ENCODE data around the gene MIEF2.
"Not testable (repeated sequence)": the region's sequence is repeated elsewhere in the genome, so short reads cannot be mapped to it uniquely, and the experiment has no call there.

The MIEF2 gene, protein sequence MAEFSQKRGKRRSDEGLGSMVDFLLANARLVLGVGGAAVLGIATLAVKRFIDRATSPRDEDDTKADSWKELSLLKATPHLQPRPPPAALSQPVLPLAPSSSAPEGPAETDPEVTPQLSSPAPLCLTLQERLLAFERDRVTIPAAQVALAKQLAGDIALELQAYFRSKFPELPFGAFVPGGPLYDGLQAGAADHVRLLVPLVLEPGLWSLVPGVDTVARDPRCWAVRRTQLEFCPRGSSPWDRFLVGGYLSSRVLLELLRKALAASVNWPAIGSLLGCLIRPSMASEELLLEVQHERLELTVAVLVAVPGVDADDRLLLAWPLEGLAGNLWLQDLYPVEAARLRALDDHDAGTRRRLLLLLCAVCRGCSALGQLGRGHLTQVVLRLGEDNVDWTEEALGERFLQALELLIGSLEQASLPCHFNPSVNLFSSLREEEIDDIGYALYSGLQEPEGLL

DNA sequence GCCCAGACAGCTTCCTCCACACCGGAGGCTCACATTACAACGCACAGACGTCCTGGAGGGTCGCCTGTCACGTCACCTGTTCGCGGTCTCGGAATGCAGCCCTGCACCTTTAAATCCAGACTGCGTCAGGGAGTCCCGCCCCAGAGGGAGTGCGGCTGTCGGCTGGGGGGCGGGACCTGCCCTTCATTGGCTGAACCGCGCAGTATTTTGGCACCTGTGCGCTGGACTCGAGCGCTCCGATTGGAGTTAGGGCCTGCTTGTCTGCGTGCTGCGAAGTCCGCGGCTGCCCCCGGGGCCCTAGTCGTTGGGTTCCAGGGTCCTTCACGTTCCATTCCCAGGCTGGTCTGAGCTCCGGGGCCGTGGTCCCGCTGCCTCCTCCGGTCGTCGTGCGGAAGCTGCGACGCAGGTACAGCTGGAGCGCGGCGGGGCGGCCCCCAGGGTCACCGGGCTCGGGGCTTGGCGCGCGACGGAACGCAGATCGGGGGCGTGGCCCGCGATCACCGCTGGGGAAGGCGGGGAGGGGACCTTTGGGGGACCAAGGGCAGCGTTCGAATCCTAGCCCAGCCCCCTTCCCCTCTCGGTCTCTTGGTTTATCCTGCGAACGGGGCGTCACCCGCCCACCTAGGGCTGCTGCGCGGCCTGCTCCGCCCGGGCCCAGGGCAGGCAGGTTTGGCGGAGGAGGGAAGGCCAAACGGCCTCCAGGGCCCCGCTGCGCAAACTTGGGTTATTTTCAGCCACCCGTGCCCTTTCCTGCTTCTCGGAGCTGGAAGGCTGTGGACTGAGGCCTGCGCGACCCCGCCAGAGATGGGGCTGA lies at the start of gene MIEF2:
Gene MIEF2, plus strand, starts transcription at position 331 of the 814 bp plus-strand sequence. CDS start 2,059 bp downstream, outside the sequence.
- DNase-seq = peak; percentile 92 to 95 (median 95)

DNA sequence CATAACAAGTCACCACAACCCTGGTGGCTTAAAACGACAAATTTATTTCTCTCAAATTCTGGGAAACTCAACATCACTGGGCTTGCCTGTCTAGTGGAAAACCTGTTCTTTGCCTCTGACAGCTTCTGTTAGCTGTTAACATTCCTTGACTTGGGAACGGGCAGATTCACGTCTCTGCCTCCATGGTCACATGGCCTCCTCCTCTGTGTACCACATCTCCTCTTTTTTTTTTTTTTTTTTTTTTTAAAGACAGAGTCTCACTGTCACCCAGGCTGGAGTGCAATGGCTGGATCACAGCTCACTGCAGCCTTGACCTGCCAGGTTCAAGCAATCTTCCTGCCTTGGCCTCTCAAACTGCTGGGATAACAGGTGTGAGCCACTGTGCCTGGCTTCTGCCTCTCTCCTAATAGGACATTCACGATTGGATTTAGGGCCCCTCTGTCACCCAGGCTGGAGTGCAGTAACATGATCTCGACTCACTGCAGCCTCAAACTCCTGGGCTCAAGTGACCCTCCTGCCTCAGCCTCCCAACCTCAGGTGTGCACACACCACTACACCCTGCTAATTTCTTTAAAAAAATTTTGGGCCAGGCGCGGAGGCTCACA lies 46.7 kb upstream of the MIEF2 start:
- DNase-seq = no peak

DNA sequence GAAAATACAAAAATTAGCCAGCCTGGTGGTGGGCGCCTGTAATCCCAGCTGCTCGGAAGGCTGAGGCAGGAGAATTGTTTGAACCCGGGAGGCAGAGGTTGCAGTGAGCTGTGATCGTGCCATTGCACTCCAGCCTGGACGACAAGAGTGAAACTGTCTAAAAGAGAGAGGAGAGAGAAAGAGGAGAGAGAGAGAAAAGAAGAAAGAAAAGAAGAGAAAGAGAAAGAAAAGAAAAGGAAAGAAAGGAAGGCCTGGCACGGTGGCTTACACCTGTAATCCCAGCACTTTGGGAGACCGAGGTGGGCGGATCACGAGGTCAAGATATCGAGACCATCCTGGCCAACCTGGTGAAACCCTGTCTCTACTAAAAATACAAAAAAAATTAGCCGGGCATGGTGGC lies 43.6 kb upstream of the MIEF2 start:
- not testable (repeated sequence) for DNase-seq

DNA sequence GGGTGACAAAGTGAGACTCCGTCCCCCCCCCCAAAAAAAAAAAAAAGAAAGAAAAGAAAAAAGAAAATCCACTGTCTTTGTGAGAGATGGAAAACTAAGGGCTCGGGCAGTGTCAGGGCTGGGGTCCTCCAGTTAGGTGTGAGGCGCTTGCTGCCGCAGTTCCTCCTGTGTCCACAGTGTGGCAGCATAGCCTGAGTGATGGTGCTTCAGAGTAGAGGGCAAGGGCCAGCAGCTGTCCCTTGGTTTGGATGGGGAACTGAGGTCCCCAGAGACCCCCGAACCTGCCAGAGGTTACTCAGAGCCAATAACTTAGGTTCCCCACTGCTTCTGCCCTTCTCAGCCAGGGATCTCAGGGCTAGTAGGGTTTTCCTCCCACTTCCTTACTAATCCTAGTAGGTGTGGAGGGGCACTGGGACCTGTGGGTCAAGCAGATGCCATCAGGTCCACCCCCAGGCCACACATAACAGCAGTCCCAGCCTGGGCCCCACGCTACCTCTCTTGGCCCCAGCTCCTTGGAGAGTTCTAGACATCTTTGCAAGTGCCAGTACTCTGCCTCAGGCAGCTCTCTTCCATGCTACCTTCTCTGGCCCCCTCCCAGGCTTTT lies 42.9 kb upstream of the MIEF2 start:
- peak; percentile 77 to 81 (median 79) for DNase-seq

DNA sequence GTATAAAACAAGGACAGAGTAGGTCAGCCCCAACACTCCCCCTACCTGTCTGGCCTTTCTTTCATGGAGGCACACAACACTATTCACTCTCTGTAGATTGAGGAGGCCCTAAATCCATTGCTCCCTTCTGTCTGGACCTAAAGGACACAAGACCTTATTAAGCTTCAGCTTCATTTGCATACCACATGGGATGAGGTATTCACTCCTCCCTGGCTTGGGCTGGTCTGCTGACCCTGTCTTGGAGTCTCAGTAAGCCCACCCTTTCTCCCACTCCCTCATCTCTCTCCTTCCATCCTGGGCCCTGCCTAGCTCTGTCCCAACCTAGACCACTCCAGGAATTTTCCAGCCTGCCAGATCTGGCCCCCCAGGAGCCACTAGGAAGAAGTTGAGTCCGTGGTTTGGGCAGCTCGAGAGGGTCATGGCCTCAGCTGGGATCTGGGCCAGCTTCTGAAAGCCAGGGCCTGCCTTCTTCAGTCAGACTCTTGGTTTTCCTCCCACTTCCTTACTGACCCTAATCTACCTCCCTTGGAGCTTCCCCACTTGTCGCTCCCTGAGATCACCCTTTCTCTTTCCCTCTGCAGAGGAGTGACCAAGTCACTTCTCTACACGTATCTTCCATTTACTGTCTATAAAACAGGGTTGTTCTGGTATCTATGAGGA lies 41.6 kb upstream of the MIEF2 start:
- peak in 2 of 3 donors; percentile 25 to 36 for DNase-seq

DNA sequence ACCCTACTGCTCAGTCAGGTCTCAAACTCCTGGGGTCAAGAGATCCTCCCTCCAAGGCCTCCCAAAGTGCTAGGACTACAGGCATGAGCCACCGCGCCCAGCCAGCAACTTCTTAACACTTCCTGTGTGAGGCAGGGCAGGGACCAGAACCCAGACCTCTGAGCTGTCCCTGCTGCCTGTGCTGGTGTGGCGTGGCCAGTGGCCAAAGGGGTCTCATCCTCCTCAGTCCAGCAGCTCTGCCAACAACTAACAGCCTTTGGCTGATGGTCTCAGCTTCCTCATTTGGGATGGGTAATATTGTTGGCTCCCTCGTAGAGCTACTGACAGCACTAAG lies 36.4 kb upstream of the MIEF2 start:
- no peak for DNase-seq

DNA sequence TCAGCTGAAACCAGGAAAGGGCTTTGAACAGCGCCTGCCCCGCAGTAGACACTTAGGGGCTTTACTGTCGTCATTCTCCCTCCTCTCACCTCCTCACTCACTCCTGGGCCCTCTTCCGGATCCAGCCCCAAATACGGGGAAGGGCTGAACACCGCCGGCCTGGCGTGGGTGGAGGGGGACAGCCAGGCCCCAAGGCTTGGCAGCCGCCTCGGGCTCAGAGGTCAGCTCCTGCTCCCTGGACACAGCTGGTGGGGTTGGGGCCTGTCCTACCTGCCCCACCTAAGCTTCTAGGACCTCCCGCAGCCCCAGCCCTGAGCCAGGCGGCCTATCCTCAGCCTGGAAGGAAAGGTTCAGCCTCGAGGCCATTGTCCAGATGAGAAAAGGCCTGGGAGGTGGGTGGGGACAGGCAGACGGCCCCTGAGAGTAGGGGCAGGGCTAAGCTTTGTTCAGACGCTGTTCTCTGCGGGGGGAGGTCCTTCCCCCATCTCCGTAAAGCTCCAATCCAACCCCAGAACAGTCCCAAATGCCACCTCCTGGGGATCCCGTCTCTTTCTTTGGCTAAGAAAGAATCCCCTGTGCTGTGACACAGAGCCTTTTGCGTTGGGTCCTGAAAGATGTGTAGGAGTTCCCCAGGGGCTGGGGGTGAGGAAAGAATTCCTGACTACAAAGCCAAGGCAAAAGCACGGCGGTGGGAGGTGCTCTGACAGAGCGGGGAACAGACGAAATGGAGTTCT lies 35.9 kb upstream of the MIEF2 start:
- DNase-seq = no peak

DNA sequence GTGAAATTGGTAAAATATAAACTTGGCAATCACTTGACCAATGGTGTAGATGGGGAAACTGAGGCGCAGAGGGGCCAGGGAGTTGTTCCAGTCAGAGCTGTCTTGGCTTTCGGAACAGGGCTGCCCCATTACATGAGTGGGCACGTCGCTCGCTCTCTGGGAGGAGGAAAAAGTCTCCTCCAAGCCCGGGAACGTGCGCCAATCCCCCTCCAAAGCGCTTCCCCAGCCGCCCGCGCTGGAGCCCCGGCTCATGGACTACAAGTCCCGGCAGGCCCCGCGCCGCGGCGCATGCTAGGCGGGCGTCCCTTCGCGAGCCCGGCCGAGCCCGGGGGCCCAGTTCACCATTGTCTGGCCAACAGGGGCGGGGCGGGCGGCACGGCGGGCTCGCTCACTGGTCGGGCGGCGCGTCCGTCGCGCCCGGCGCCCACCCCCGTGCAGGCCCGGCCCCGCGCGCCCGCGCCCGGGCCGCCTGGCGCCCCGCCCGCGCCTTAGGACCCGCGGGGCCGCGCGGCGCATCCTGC lies 35.3 kb upstream of the MIEF2 start, which contains the start of gene LLGL1:
Gene LLGL1, plus strand, starts transcription at position 515 of the 521 bp plus-strand sequence. CDS start 48 bp downstream, outside the sequence.
- peak; percentile 97 to 100 (median 99) for DNase-seq

DNA sequence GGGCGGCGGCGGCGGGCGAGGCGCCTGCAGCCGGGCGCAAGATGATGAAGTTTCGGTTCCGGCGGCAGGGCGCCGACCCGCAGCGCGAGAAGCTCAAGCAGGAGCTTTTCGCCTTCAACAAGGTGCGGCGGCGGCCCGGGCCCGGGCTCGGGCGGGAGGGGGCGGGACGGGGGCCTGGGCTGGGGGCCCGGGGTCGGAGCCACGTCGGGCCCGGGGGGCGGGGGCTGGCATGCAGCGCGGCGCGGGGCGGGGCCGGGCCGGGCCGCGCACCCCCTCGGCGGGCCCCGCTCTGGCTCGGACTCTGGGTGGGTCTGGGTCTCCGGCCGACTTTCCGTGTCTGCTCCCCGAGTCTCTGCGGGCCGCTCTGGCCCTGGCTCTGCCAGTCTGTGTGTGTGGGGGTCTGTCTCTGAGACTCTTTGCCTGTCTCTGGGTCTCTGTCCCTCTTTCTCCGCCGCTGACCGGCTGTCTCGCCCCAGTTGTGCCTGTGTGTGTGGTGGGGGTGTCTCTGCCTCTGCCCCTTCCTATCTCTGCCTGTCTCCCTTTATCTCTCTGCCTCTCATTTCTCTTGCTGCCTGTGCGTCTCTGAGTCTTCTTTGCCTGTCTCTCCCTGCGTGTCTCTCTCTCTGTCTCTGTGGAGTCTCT lies 34.7 kb upstream of the MIEF2 start:
- DNase-seq = peak in 1 of 3 donors; percentile 6

DNA sequence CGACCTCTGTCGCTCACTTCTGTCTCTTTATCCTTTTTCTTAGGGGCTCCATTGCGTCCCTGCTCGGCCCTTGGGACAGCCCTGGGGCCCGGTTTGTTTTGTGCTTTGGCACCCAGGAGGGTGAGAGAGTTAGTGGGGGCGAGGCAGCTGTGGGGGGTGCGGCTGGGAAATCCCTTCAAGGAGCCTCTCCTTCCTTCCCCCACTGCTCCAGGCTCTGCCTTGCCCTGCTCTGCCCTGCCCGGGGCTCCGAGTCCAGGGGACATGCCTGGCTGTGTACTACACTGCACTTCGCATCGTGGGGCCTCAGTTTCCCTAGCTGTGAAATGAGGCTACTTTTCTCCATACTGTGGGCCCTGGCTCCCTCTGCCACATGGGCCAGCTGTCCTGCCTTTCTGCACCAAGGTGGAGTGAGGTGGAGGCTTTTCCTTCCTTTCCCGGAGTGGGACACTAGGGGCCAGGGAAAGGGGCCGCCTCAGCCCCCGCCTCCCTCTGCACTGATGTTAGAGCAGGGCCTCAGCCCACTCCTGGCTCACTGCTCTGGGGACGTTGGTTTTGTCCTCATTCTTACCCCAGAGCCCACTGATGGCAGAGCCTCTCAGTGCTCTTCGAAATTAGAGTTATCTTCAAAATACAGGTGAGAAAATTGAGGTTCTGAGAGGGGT lies 34.0 kb upstream of the MIEF2 start:
- peak; percentile 47 to 67 (median 48) for DNase-seq

DNA sequence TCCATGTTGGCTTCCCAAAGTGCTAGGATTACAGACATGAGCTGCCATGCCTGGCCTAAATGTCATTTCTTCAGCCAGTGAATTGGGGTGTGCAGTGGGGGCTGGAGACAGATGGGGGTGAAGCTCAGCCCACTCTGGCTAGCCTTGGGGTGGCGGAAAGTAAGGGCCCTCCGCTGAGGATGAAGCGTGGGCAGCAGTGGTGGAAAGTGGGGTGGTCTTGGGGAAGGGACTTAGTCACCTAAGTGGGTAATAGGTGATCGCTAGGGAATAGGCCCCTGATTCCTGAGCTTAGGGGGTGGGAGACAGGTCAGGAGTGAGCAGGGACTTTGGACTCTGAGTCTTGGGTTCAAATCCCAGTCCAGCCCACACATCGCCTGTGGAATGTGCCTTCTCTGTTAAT lies 32.8 kb upstream of the MIEF2 start:
- no peak for DNase-seq

DNA sequence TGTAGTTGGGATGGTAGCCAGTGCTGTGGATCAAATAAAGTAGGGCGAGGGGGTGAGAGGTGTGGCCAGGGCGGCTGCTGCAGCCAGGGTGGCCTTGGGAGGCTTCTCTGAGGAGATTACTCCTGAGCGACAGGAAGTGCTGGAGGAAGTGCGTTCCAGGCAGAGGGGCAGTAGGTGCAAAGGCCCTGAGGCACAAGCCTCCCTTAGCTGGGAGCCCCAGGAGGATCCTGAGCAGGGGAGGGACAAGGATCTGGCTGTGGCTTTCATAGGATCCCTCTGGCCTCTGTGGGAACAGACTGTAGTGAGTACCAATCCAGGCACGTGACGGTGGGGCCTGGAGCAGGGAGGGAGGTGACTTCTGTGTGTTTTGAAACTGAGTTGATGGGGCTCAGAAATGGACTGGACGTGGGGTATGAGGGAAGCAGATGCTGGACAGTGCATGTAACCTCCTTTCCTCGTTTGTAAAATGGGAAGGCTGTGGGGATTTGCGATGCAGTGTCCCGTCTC lies 32.2 kb upstream of the MIEF2 start:
- DNase-seq = no peak

DNA sequence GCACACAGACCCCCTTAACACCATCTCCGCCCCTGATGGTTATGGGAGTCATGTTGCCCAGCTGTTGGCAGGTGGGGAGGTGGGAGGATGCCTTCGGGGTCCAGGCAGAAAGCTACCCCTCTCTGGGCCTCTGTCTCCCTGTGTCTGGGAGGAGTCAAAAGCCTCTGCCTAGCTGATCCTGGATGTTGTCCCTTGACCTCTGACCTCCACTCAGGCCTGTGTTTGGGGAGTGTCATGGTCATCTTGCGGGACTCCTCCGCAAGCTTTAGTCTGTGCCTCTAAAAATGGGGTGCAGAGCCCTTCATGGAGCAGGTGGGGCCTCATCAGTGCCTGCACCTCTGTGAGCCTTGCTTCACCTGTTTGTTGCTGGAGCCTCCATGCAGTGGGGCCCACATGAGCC lies 31.2 kb upstream of the MIEF2 start:
- DNase-seq = no peak

DNA sequence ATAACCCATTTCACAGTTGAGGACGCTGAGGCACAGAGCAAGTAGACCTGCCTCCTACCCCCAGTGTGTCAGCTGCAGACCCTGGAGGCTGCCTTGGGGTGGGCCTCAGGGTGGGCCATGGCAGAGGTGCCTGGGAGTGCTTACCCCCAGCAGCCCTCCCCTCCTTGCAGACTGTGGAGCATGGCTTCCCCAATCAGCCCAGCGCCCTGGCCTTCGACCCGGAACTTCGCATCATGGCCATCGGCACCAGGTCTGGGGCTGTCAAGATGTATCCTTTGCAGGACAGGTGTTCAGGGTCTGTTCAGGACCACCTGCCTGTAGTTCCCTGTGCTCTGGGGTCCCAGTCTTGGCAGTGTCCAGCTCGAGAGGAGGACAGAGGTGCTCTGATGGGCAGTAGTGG lies 30.7 kb upstream of the MIEF2 start:
- DNase-seq = no peak

DNA sequence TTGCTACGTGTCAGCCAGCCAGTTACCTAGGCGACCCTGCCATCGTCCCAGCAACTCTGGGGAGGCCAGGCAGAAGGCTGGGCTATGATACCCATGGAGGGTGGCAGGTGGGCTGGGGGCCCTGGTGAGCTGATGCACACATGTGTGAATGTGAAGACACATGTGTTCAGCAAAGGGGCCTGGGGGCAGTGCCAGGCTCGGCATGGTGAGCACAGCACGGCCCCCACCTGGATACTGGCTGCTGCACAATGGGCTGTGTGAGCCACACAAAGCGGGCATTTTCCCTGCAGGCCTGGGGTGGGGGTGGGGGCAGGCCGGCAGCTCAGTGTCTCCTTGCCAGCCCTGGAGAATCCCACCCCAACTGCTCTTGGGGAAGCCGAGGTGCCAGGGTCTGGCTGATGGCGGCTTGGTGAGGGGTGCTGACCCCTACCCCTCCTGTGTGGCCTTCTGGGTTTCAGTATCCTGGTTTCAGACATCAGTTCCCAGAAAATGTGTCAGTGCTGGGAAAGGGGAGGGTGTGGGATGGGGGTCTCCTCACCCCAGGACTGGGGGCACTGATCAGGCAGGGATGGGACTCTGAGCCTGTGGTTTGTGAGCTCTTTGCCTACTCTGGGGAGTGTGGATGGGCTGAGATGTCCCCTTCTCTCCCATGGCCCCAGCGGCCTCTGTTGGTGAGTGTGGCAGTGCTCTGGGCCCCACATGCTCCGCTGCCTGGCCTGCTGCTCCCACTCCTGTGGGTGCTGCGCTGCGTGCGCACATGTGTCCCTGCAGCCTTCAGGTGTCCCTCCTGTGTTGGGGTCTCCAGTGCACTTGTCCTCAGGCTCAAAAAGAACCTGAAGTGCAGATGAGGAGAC lies 29.9 kb upstream of the MIEF2 start:
- no peak for DNase-seq

DNA sequence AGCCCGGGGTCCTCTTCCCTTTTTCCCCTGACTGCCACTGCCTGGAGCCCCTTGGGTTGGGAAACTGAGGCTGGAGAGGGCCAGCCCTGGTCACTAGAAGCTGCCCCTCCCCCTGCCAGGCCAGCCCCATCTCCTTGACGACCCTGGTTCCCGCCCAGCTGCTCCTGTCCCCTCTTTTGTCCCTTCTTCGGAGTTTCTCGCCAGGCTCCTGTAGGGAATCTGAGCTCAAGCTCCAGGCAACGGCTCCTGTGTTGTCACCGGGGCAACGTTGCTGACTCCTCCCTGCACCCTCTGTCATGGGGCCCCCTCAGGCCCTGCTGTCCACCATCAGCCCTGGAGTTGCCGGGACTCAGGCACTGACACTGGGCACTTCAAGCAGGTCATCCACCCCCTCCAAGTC lies 29.3 kb upstream of the MIEF2 start:
- no peak for DNase-seq

DNA sequence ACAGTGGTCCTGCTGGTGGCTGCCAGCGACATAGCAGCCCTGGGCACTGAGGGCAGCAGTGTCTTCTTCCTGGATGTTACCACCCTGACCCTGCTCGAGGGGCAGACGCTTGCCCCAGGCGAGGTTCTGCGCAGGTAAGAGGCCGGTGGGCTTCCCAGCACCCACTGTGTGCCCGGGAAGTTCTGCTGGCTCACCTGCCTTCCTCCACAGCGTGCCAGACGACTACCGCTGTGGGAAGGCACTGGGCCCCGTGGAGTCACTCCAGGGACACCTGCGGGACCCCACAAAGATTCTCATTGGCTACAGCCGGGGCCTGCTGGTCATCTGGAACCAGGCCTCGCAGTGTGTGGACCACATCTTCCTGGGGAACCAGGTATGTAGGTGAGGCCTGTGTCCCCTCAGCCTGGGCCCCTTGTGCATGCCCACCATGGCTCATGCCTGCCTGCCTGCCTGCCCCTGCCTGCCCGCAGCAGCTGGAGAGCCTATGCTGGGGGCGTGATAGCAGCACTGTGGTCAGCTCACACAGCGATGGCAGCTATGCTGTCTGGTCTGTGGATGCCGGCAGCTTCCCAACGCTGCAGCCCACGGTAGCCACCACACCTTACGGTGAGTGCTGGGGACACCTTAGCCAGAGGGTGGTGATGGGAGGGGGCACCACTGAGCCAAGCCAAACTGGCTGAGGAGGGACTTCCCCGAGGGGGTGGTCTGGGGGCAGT lies 26.5 kb upstream of the MIEF2 start:
- no peak for DNase-seq

DNA sequence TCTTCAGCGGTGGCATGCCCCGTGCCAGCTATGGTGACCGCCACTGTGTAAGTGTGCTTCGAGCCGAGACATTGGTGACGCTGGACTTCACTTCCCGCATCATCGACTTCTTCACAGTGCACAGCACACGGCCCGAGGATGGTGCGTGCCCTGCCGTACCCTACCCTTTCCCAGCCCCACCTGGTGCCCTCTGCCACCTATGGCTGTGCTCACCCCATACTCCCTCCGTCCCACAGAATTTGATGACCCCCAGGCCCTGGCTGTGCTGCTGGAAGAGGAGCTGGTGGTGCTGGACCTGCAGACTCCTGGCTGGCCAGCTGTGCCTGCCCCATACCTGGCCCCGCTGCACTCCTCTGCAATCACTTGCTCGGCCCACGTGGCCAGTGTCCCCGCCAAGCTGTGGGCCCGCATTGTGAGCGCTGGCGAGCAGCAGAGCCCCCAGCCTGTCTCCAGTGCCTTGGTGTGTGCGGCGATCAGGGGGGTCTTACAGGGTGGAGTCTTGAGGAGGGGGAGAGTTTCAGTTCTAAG lies 25.5 kb upstream of the MIEF2 start:
- DNase-seq = no peak

Measured in suppressor macrophage treated with lipopolysaccharide for 1 hour (primary cell).